HEK293T (cell line): ENCODE results near the gene NRG3.

Source experiments
- CTCF ChIA-PET: fragments of 350-600 bp; formaldehyde crosslinking; extraction: SDS; loops from one replicate; lab custom pipeline; 2021; ENCODE audit warnings: antibody characterized with exemption, inconsistent platforms; lab: Yijun Ruan, JAX
- POLR2A ChIA-PET: fragments of 350-600 bp; formaldehyde crosslinking; extraction: SDS; loops from one replicate; lab custom pipeline; 2020; ENCODE audit warnings: antibody characterized with exemption, inconsistent platforms; lab: Yijun Ruan, JAX
- DNase-seq: peaks from one replicate; pipeline ENCODE4 v3.0.0; 2012; ENCODE audit warnings: mixed read lengths; ENCODE audit errors: extremely low spot score
- ARNT ChIP-seq: fragments of 450-650 bp; IDR thresholded peaks from 2 replicates; pipeline ENCODE4 v1.6.1; 2017; ENCODE audit warnings: mild to moderate bottlenecking
- BHLHE40 ChIP-seq: fragments of 450-650 bp; IDR thresholded peaks from 2 replicates; pipeline ENCODE4 v1.6.1; 2016; ENCODE audit warnings: mild to moderate bottlenecking, moderate library complexity, borderline replicate concordance
- CTBP1 ChIP-seq: fragments of 450-650 bp; IDR thresholded peaks from 2 replicates; pipeline ENCODE4 v1.6.1; 2016; ENCODE audit warnings: borderline replicate concordance
- ELF4 ChIP-seq: fragments of 450-650 bp; IDR thresholded peaks from 2 replicates; pipeline ENCODE4 v1.6.1; 2017; ENCODE audit warnings: antibody characterized with exemption
- FOXA1 ChIP-seq: fragments of 450-650 bp; IDR thresholded peaks from 2 replicates; pipeline ENCODE4 v1.6.1; 2016; ENCODE audit warnings: mild to moderate bottlenecking
- FOXK2 ChIP-seq: fragments of 450-650 bp; IDR thresholded peaks from 2 replicates; pipeline ENCODE4 v1.6.1; 2016; ENCODE audit warnings: mild to moderate bottlenecking
- FOXM1 ChIP-seq: fragments of 450-650 bp; IDR thresholded peaks from 2 replicates; pipeline ENCODE4 v1.6.1; 2017; ENCODE audit warnings: mild to moderate bottlenecking, borderline replicate concordance
- HDGF ChIP-seq: fragments of 450-650 bp; IDR thresholded peaks from 2 replicates; pipeline ENCODE4 v1.6.1; 2017; ENCODE audit warnings: antibody characterized with exemption, borderline replicate concordance
- L3MBTL2 ChIP-seq: fragments of 450-650 bp; conservative IDR thresholded peaks from 2 replicates; pipeline ENCODE4 v1.6.1; 2016; ENCODE audit warnings: mild to moderate bottlenecking
- LEF1 ChIP-seq: fragments of 450-650 bp; IDR thresholded peaks from 2 replicates; pipeline ENCODE4 v1.6.1; 2017; ENCODE audit warnings: mild to moderate bottlenecking, borderline replicate concordance
- NFRKB ChIP-seq: fragments of 450-650 bp; IDR thresholded peaks from 2 replicates; pipeline ENCODE4 v1.6.1; 2016; ENCODE audit warnings: mild to moderate bottlenecking, moderate library complexity
- SP1 ChIP-seq: fragments of 450-650 bp; IDR thresholded peaks from 2 replicates; pipeline ENCODE4 v1.6.1; 2017
- SUZ12 ChIP-seq: fragments of 450-650 bp; IDR thresholded peaks from 2 replicates; pipeline ENCODE4 v1.6.1; 2016; ENCODE audit warnings: mild to moderate bottlenecking
- TARDBP ChIP-seq: fragments of 450-650 bp; IDR thresholded peaks from 2 replicates; pipeline ENCODE4 v1.6.1; 2016
- ZNF384 ChIP-seq: fragments of 450-650 bp; IDR thresholded peaks from 2 replicates; pipeline ENCODE4 v1.6.1; 2016
- TF ChIP-seq, protein P1 (sequence below): fragments of 450-650 bp; IDR thresholded peaks from 2 replicates; pipeline ENCODE4 v1.6.1; 2016

The NRG3 gene

DNA sequence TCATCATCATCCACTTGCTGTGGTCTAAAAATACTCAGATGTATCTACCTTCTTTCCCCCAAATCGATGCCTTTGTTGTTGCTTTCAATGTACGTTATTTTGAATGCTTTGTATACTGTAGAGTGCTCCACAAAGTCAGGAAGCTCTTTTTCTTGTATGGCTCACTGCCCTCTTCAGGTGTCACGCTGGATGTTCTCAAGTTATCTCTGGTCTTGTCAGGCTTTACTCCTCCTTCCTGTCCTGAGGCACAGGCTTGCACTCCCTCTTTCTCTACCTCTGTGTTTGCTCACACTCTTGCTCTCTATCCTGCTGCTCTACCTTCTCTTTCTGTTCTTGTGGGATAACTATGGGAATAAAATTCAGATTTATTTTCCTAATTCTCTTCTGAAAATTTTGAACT is 381.3 kb downstream of the NRG3 start:
- ChIA-PET POLR2A (no interaction called here), CTCF (no interaction called here)
- no peak for DNase-seq
- no peak for TF ChIP-seq SUZ12
- TF ChIP-seq ZNF384: no peak
- no peak for TF ChIP-seq ELF4
- TF ChIP-seq BHLHE40: no peak
- no peak for TF ChIP-seq FOXA1
- TF ChIP-seq TARDBP: no peak
- no peak for TF ChIP-seq CTBP1
- no peak for TF ChIP-seq ARNT

DNA sequence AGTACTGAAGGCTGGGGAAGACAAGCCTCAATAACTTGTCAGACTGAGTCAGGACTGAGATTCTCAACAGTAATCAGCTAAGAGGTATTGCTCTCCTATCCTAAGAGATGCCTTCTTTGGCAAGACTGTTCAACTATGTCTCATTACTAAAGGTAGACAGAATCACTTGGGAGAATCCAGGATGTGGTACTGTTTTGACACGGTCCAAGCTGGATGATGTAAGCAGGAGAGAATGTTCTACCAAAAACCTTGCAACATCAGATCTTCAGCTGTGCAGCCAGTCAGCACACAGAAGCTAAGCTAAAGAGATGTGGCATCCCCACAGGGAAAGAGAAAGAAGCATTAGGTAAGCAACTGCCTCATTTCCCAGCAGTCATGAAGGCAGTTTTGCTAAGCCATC is 391.4 kb downstream of the NRG3 start:
- POLR2A ChIA-PET: no interaction called here
- TF ChIP-seq TARDBP (no peak), FOXA1 (no peak), HDGF (no peak), CTBP1 (no peak), FOXK2 (no peak), BHLHE40 (no peak)
- TF ChIP-seq, protein P1, sequence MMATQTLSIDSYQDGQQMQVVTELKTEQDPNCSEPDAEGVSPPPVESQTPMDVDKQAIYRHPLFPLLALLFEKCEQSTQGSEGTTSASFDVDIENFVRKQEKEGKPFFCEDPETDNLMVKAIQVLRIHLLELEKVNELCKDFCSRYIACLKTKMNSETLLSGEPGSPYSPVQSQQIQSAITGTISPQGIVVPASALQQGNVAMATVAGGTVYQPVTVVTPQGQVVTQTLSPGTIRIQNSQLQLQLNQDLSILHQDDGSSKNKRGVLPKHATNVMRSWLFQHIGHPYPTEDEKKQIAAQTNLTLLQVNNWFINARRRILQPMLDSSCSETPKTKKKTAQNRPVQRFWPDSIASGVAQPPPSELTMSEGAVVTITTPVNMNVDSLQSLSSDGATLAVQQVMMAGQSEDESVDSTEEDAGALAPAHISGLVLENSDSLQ: no peak
- no peak for DNase-seq
- CTCF ChIA-PET: no interaction called here

DNA sequence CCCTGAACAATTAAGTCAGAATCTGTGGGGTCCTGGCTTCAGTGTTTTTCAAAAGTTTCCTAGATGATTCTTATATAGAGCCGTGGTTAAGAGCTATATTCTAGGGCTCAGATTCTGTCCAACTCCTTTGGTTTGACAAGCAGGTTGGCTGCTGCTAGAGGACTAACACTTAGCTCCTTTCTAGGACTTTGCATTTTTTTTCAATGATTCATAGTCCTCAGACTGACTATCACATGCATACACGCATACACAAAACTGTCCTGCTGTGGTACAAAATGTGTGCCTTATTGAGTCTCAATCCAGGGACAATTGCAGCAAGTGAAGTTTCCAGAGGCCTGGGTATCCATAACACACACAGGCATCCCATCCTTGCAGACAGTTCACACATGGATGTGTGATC is 392.0 kb downstream of the NRG3 start:
- ChIA-PET CTCF (no interaction called here), POLR2A (no interaction called here)
- TF ChIP-seq CTBP1 (no peak), SP1 (no peak), L3MBTL2 (no peak), HDGF (no peak), FOXA1 (no peak), ARNT (no peak), ZNF384 (no peak)
- TF ChIP-seq, protein P1: no peak
- DNase-seq: no peak

DNA sequence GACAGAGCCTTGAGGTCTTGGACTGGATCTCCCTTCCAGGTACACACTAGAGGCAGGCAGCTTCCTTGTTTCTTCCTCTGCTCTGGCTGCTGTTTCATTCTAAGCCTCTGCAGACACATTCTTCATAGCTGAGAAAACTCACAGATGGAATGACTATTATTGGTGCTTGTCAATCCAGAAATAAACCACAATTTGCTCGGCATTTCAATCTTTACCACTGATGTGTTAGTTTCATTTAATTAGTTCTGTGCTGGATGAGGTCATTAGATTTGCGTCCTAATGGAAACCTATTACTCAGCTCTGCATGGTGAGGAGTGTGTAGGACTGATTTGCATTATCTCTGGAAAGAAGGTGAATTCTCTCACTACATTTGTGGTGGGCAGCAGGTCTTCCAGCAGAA is 392.5 kb downstream of the NRG3 start:
- ChIA-PET POLR2A (no interaction called here), CTCF (no interaction called here)

DNA sequence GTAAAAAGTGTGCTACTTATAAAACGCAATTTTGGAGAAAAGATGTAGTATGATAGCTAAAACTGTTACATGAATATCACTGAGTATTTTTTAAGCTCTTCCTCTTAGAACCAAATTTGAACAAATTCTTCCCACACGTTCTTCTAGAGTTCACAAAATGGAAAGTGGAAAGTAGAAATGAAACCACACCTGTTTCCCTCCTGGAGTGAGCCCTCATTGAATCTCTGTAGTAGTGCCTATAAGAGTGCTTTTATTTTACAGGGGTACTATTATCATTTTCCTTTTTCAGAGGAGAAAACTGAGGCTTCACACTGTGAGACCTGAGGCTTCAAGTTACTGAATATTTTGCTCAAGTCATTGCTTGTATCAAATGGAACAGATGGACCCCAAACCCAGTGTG is 393.0 kb downstream of the NRG3 start:
- POLR2A ChIA-PET: no interaction called here
- no peak for DNase-seq
- CTCF ChIA-PET: no interaction called here
- TF ChIP-seq NFRKB (no peak), ELF4 (no peak), LEF1 (no peak), FOXM1 (no peak), L3MBTL2 (no peak), CTBP1 (no peak), BHLHE40 (no peak), ZNF384 (no peak), FOXK2 (no peak), HDGF (no peak), SUZ12 (no peak)
- TF ChIP-seq, protein P1: no peak

More for the DNA sequence above, 392.5 kb downstream of the NRG3 start:
- TF ChIP-seq ZNF384 (no peak), ELF4 (no peak)
- DNase-seq: no peak

DNA sequence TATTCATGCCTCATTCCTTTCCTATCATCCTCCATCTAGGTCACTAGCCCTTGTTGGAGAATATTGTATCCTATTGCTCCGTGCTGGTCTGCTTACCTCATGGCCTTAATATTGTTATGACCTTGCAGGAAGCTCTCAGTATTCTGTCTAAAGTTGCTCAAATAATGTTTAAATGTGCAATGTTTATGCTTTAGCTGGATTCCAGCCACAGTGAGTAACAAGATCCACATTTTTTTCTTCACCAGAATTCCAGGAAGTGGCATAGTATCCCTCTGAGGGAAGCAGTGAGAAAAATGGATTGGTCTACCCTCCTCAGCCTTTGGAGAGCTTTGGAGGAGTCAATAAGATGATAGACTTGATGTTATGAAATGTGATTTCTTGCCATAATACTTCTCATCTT is 402.6 kb downstream of the NRG3 start:
- POLR2A ChIA-PET: no interaction called here
- CTCF ChIA-PET: no interaction called here

More for the DNA sequence above, 402.6 kb downstream of the NRG3 start:
- TF ChIP-seq LEF1 (no peak), HDGF (no peak), NFRKB (no peak), SP1 (no peak), ZNF384 (no peak), L3MBTL2 (no peak), SUZ12 (no peak), ARNT (no peak), FOXK2 (no peak), CTBP1 (no peak), BHLHE40 (no peak), FOXM1 (no peak), FOXA1 (no peak), TARDBP (no peak), ELF4 (no peak)
- TF ChIP-seq, protein P1: no peak
- no peak for DNase-seq
